ENCODE data around the gene MED9.

- TF ChIP-seq CTCF (IDR thresholded peaks at IDR 0.05), result no peak
- no peak for TF ChIP-seq POLR2A (IDR thresholded peaks at IDR 0.05)
Measured at GRCh38 chr17:17447264-17447663, 29.5 kb upstream of the MED9 start.
